ENCODE measurements around the gene GRIN2A. TPM values are rescaled to one million over a fixed set of nuclear protein-coding genes. Genes with fewer than 3 reads are reported as not detected.

GRIN2A gene
- total and polyA plus RNA-seq, 2 donors (not counting 1 experiment from before 2014, with no cell fraction given): 0.44 TPM; not detected in 1

DNA sequence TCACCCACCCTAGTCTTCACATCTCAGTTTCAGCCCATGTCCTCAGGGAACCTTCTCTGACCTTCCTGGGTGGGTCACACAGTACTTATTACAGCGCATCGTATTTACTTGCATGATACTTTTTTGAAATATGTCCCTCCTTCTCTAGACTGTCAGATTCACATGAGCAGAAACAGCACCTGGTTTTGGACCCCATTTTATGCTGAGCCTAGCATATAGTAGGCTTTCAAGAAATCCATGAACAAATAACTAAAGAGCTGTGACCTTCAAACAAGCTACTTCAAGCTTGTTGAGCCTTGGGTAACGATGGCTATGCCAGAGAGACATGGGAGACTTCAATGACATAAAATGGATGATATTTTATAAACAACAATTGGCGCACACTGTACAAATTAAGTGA is 150.3 kb downstream of the GRIN2A start:
- ChIA-PET POLR2A (no interaction called here), CTCF (no interaction called here)
- Histone ChIP-seq H3K9ac (ENCODE audit: low read length) (no peak overlapping the region), H3K4me3 (ENCODE audit: control extremely low read depth in 1 of 5, extremely low read depth in 1 of 5, insufficient read depth in 1 of 5, low read depth in 2 of 5, low read length in 4 of 5) (no peak overlapping the region), H3K27me3 (replicated peaks in 1 of 4; ENCODE audit: control extremely low read depth in 1 of 4, control insufficient read depth in 3 of 4, insufficient read depth in 4 of 4, low read length in 3 of 4) (no peaks in the 10 kb centered on the region), H3K9me3 (ENCODE audit: control extremely low read depth in 1 of 3, control insufficient read depth in 2 of 3, insufficient read depth in 1 of 3, low read length in 2 of 3) (no peaks in the 10 kb centered on the region), H2AFZ (ENCODE audit: insufficient read depth, low read depth, low read length, poor library complexity, severe bottlenecking) (no peak overlapping the region), H3K4me2 (replicated peaks; ENCODE audit: low read depth, low read length, poor library complexity, severe bottlenecking) (no peak overlapping the region), H3K36me3 (replicated peaks in 1 of 2; ENCODE audit: control extremely low read depth in 1 of 2, control insufficient read depth in 1 of 2, extremely low read depth in 1 of 2, insufficient read depth in 2 of 2, low read length in 1 of 2) (no peaks in the 10 kb centered on the region), H3K27ac (ENCODE audit: low read length in 2 of 2) (no peak overlapping the region), H3K79me2 (ENCODE audit: control insufficient read depth, insufficient read depth, low read length) (no peaks in the 10 kb centered on the region), H3K4me1 (ENCODE audit: control insufficient read depth in 2 of 2, insufficient read depth in 2 of 2, low read length in 2 of 2) (no peaks in the 10 kb centered on the region), H4K20me1 (ENCODE audit: control insufficient read depth, insufficient read depth, low read length, poor library complexity, severe bottlenecking) (no peaks in the 10 kb centered on the region)
- ATAC-seq (ENCODE audit: low read depth): no peak
- Mint-ChIP-seq H3K27me3 (peaks cover 7% of the 10 kb centered on the region), H3K27ac (no peak overlapping the region), H3K9me3 (ENCODE audit: insufficient read depth) (no peaks in the 10 kb centered on the region), H3K4me1 (no peaks in the 10 kb centered on the region), H3K4me3 (no peak overlapping the region)
- 94% methylated on average over 2 of the region's 4 CpGs for WGBS (ENCODE audit: insufficient coverage)
- no peak for DNase-seq
- TF ChIP-seq EZH2 (IDR thresholded peaks at IDR 0.05; ENCODE audit: borderline replicate concordance, insufficient read depth, low read depth, low read length, poor library complexity, severe bottlenecking) (no peak), CTCF (IDR thresholded peaks at IDR 0.05) (no peak)
- intact Hi-C loops (cut with micrococcal nuclease): no loop called here

DNA sequence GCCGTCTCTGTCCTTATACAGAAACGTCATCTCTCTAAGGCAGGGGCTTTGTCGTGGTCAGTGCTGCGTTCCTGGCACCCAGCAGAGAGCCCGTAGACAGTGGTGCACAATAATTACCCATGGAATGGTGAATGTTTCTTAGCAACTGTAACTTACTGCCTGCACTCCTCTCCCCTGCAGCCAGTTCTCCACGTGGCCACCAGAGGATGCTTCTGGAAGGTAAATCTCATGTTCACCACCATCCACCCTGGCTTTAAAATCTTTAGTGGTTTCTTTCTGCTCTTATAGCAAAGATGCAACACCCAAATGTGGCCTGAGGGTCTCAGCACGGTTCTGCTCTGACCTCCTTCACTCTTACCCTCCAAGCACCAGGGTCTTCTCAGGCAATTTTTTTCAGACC is 150.8 kb downstream of the GRIN2A start:
- POLR2A ChIA-PET: no interaction called here
- H3K4me1 Mint-ChIP-seq: no peaks in the 10 kb centered on the region
- CTCF ChIA-PET: no interaction called here
- H4K20me1 ChIP-seq (ENCODE audit: control insufficient read depth, insufficient read depth, low read length, poor library complexity, severe bottlenecking): no peaks in the 10 kb centered on the region
- DNase-seq (no peak), ATAC-seq (ENCODE audit: low read depth) (no peak)
- WGBS (ENCODE audit: insufficient coverage): 64% methylated on average over 7 of the region's 7 CpGs
- no peak overlapping the region for H3K4me3 ChIP-seq (ENCODE audit: control extremely low read depth in 1 of 5, extremely low read depth in 1 of 5, insufficient read depth in 1 of 5, low read depth in 2 of 5, low read length in 4 of 5)
- H3K4me1 ChIP-seq (ENCODE audit: control insufficient read depth in 2 of 2, insufficient read depth in 2 of 2, low read length in 2 of 2): no peaks in the 10 kb centered on the region
- H3K79me2 ChIP-seq (ENCODE audit: control insufficient read depth, insufficient read depth, low read length): no peaks in the 10 kb centered on the region
- peaks cover 4% of the 10 kb centered on the region for H3K27me3 Mint-ChIP-seq
- H3K27me3 ChIP-seq (replicated peaks in 1 of 4; ENCODE audit: control extremely low read depth in 1 of 4, control insufficient read depth in 3 of 4, insufficient read depth in 4 of 4, low read length in 3 of 4): no peaks in the 10 kb centered on the region
- H3K4me3 Mint-ChIP-seq: no peak overlapping the region
- H3K9me3 ChIP-seq (ENCODE audit: control extremely low read depth in 1 of 3, control insufficient read depth in 2 of 3, insufficient read depth in 1 of 3, low read length in 2 of 3): no peaks in the 10 kb centered on the region
- H3K27ac Mint-ChIP-seq: no peak overlapping the region
- H3K9ac ChIP-seq (ENCODE audit: low read length): no peak overlapping the region
- no peak overlapping the region for H2AFZ ChIP-seq (ENCODE audit: insufficient read depth, low read depth, low read length, poor library complexity, severe bottlenecking)
- H3K4me2 ChIP-seq (replicated peaks; ENCODE audit: low read depth, low read length, poor library complexity, severe bottlenecking): no peak overlapping the region
- H3K36me3 ChIP-seq (replicated peaks in 1 of 2; ENCODE audit: control extremely low read depth in 1 of 2, control insufficient read depth in 1 of 2, extremely low read depth in 1 of 2, insufficient read depth in 2 of 2, low read length in 1 of 2): no peaks in the 10 kb centered on the region
- no peak for TF ChIP-seq CTCF (IDR thresholded peaks at IDR 0.05)
- TF ChIP-seq EZH2 (IDR thresholded peaks at IDR 0.05; ENCODE audit: borderline replicate concordance, insufficient read depth, low read depth, low read length, poor library complexity, severe bottlenecking): no peak
- H3K27ac ChIP-seq (ENCODE audit: low read length in 2 of 2): no peak overlapping the region
- H3K9me3 Mint-ChIP-seq (ENCODE audit: insufficient read depth): no peaks in the 10 kb centered on the region
- intact Hi-C loops (cut with micrococcal nuclease): no loop called here
